ENCODE measurements around the gene CAMTA1. TPM values are rescaled to one million over a fixed set of nuclear protein-coding genes. Genes with fewer than 3 reads are reported as not detected.

Gene CAMTA1
- total and polyA plus RNA-seq, 9 of the 15 experiments (the other 6 are each of a cell fraction or from before 2014, with no cell fraction given), result 43.9 to 161 (median 65.9) TPM

DNA sequence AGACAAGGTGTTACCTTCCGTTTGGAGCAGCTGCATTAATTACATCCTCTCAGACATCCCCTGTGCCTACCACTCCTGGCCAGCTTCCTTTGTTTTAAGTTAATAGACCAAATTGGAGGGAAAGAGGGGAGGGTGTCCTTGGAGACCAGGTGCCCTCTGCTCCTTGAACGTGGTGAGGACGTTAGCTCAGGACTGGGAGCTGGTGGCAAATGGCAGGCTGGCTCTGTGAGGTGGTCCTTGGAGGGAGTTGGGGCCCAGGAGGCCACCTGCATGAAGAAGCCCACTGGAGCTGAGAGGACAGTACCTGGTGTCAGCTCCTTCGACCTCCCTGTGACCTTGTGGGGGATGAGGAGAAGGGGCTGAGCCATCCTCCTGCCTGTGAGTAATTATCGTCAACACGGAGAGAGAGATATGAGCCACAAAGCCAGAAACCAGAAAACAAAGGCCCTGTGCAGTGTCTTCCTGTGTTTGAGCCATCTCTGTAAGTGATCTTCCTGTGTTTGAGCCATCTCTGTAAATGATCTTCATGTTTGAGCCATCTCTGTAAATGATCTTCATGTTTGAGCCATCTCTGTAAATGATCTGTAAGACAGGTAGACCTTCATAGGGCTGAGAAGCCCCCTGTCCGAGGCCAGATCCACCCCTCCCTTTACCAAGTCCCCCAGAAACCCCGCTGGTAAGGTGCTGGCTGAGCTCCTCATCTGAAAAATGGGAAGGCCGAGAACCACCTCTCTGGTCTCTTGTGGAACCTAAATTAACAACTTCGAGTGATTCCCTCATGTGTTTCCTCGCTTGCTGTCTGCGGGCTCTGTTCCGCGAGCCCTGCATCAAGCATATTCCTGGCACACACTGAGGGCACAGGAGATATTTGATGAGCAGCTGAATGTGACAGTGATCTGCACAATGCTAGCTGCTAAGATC, 126.0 kb downstream of the CAMTA1 start (continued):
- TF ChIP-seq, protein P1, sequence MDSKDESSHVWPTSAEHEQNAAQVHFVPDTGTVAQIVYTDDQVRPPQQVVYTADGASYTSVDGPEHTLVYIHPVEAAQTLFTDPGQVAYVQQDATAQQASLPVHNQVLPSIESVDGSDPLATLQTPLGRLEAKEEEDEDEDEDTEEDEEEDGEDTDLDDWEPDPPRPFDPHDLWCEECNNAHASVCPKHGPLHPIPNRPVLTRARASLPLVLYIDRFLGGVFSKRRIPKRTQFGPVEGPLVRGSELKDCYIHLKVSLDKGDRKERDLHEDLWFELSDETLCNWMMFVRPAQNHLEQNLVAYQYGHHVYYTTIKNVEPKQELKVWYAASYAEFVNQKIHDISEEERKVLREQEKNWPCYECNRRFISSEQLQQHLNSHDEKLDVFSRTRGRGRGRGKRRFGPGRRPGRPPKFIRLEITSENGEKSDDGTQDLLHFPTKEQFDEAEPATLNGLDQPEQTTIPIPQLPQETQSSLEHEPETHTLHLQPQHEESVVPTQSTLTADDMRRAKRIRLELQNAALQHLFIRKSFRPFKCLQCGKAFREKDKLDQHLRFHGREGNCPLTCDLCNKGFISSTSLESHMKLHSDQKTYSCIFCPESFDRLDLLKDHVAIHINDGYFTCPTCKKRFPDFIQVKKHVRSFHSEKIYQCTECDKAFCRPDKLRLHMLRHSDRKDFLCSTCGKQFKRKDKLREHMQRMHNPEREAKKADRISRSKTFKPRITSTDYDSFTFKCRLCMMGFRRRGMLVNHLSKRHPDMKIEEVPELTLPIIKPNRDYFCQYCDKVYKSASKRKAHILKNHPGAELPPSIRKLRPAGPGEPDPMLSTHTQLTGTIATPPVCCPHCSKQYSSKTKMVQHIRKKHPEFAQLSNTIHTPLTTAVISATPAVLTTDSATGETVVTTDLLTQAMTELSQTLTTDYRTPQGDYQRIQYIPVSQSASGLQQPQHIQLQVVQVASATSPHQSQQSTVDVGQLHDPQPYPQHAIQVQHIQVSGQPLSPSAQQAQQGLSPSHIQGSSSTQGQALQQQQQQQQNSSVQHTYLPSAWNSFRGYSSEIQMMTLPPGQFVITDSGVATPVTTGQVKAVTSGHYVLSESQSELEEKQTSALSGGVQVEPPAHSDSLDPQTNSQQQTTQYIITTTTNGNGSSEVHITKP (IDR thresholded peaks at IDR 0.05; ENCODE audit: partially characterized antibody), result no peak
- TF ChIP-seq NCOA2 (IDR thresholded peaks at IDR 0.05; ENCODE audit: partially characterized antibody in 2 of 2) (no peak), FOSL1 (tag; conservative IDR thresholded peaks at IDR 0.05) (peak; percentile 43), HLTF (IDR thresholded peaks at IDR 0.05) (no peak), PRMT5 (CRISPR knock-in tag; IDR thresholded peaks at IDR 0.05) (no peak), TAF7 (tag; IDR thresholded peaks at IDR 0.05) (no peak), NCOA4 (IDR thresholded peaks at IDR 0.05; ENCODE audit: partially characterized antibody) (no peak), TAF1 (IDR thresholded peaks at IDR 0.05; ENCODE audit: control insufficient read depth, extremely low read depth, insufficient read depth, low read length, severe bottlenecking) (no peak), TRIM28 (IDR thresholded peaks at IDR 0.05) (no peak), ZNF274 (IDR thresholded peaks at IDR 0.05; ENCODE audit: borderline replicate concordance, low read depth, low read length) (no peak), ZKSCAN8 (CRISPR knock-in tag; IDR thresholded peaks at IDR 0.05) (0 out of 2 replicates have a peak, but pooled peaks have one; percentile 19), MEF2D (tag; conservative IDR thresholded peaks at IDR 0.05; ENCODE audit: low read depth) (no peak), SNIP1 (IDR thresholded peaks at IDR 0.05; ENCODE audit: low read depth) (no peak), CBX8 (IDR thresholded peaks at IDR 0.05; ENCODE audit: borderline replicate concordance, extremely low read depth, low read depth, low read length, poor library complexity, severe bottlenecking) (no peak), KDM1A (IDR thresholded peaks at IDR 0.05) (no peak), JUND (IDR thresholded peaks at IDR 0.05; ENCODE audit: borderline replicate concordance, low read depth, low read length) (0 out of 2 replicates have a peak, but pooled peaks have one; percentile 32), JUND (tag; IDR thresholded peaks at IDR 0.05; ENCODE audit: borderline replicate concordance, low read depth, low read length) (no peak; the same call in 2 of the 3 replicates)
- TF ChIP-seq, protein P2, sequence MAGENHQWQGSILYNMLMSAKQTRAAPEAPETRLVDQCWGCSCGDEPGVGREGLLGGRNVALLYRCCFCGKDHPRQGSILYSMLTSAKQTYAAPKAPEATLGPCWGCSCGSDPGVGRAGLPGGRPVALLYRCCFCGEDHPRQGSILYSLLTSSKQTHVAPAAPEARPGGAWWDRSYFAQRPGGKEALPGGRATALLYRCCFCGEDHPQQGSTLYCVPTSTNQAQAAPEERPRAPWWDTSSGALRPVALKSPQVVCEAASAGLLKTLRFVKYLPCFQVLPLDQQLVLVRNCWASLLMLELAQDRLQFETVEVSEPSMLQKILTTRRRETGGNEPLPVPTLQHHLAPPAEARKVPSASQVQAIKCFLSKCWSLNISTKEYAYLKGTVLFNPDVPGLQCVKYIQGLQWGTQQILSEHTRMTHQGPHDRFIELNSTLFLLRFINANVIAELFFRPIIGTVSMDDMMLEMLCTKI (IDR thresholded peaks at IDR 0.05; ENCODE audit: partially characterized antibody), result no peak
- TF ChIP-seq, protein P3, sequence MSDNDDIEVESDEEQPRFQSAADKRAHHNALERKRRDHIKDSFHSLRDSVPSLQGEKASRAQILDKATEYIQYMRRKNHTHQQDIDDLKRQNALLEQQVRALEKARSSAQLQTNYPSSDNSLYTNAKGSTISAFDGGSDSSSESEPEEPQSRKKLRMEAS (CRISPR knock-in tag; IDR thresholded peaks at IDR 0.05), result no peak
